Epithelial cell of proximal tubule (primary cell): ENCODE measurements around the gene PIGM. TPM values are rescaled to one million over a fixed set of nuclear protein-coding genes. Genes with fewer than 3 reads are reported as not detected.
A peak's percentile ranks its signal among the peaks of the same experiment; 100 is the strongest.

Experiments used
- DNase-seq: peaks from one replicate; pipeline ENCODE4 v3.0.0-alpha.2; 2011; ENCODE audit warnings: low read depth
- H3K4me3 ChIP-seq: 2 replicates; pipeline ENCODE4 v1.5.1; 2011; ENCODE audit warnings: low read depth, mild to moderate bottlenecking, low read length
- CTCF ChIP-seq: conservative IDR thresholded peaks from 2 replicates; pipeline ENCODE4 v1.5.1; 2012; ENCODE audit warnings: low read depth, mild to moderate bottlenecking, low read length
- total RNA-seq: library from RNA; depleted of rRNA; stranded (reverse); fragments of >200 nt; gene quantifications from 2 replicates; pipeline ENCODE4 v1.2.3, GENCODE V29; 2015

Gene PIGM
- total RNA-seq, 1 donor from 2014 or later = 2.2 TPM

GRCh38 chr1:160032165-160032820 lies 503 bp upstream of the PIGM start:
- peak overlapping the region; percentile 79 for H3K4me3 ChIP-seq
- no peak for TF ChIP-seq CTCF
- DNase-seq = no peak

- TF ChIP-seq CTCF = no peak
- H3K4me3 ChIP-seq = peak overlapping the region; percentile 79
- DNase-seq = no peak
These were observed 979 bp downstream of the PIGM start for GRCh38 chr1:160030657-160031364.

- no peak for TF ChIP-seq CTCF
- H3K4me3 ChIP-seq = no peak overlapping the region
- DNase-seq = no peak
These were observed 3.4 kb downstream of the PIGM start for GRCh38 chr1:160028426-160028825.

GRCh38 chr1:160025314-160025713 lies 6.5 kb downstream of the PIGM start:
- DNase-seq = no peak

GRCh38 chr1:160024195-160024905 lies 7.4 kb downstream of the PIGM start:
- DNase-seq = no peak
- no peak overlapping the region for H3K4me3 ChIP-seq
- TF ChIP-seq CTCF = no peak

More at GRCh38 chr1:160025314-160025713, 6.5 kb downstream of the PIGM start:
- H3K4me3 ChIP-seq = no peak overlapping the region
- no peak for TF ChIP-seq CTCF

- no peak overlapping the region for H3K4me3 ChIP-seq
- DNase-seq = no peak
- TF ChIP-seq CTCF = no peak
These were observed 9.2 kb downstream of the PIGM start for GRCh38 chr1:160022330-160023310.
